Astrocyte (in vitro differentiated cells and primary cell): Measurements from ENCODE around the gene FOXC2. TPM values are rescaled to one million over a fixed set of nuclear protein-coding genes. Genes with fewer than 3 reads are reported as not detected.

Source experiments
- DNase-seq: peaks from one replicate; pipeline ENCODE4 v3.0.0-alpha.2; 2010; ENCODE audit warnings: low read depth
- FAIRE-seq: peaks from 2 replicates; lab custom pipeline; 2011; peaks lifted over from hg19 to GRCh38; lab: Jason Lieb, UNC
- H2AFZ ChIP-seq: 2 replicates; pipeline ENCODE4 v1.6.0; 2012; ENCODE audit warnings: low read depth, low read length, inconsistent platforms
- H3K27ac ChIP-seq: 2 replicates; pipeline ENCODE4 v1.5.1; 2011; ENCODE audit warnings: low read depth, low read length, inconsistent platforms
- H3K27me3 ChIP-seq: 2 replicates; pipeline ENCODE4 v1.6.0; 2011; ENCODE audit warnings: low read length, inconsistent platforms; ENCODE audit not compliant: insufficient read depth
- H3K36me3 ChIP-seq: 2 replicates; pipeline ENCODE4 v1.5.1; 2011; ENCODE audit warnings: low read length, inconsistent platforms; ENCODE audit not compliant: insufficient read depth
- H3K4me1 ChIP-seq: 2 replicates; pipeline ENCODE4 v1.5.1; 2011; ENCODE audit warnings: low read length, inconsistent platforms; ENCODE audit not compliant: insufficient read depth
- H3K4me2 ChIP-seq: 2 replicates; pipeline ENCODE4 v1.6.0; 2012; ENCODE audit warnings: low read length, inconsistent platforms
- H3K4me3 ChIP-seq: 2 replicates; pipeline ENCODE4 v1.5.1; 2011; ENCODE audit warnings: low read depth, mild to moderate bottlenecking, low read length, inconsistent platforms; ENCODE audit not compliant: insufficient read depth
- H3K79me2 ChIP-seq: 2 replicates; pipeline ENCODE4 v1.6.0; 2012; ENCODE audit warnings: mild to moderate bottlenecking, low read length, inconsistent platforms; ENCODE audit not compliant: insufficient read depth
- H3K9ac ChIP-seq: 2 replicates; pipeline ENCODE4 v1.6.0; 2012; ENCODE audit warnings: mild to moderate bottlenecking, low read length, inconsistent platforms
- H3K9me3 ChIP-seq: 2 replicates; pipeline ENCODE4 v1.5.1; 2012; ENCODE audit warnings: low read depth, mild to moderate bottlenecking, low read length, inconsistent platforms; ENCODE audit not compliant: insufficient read depth
- H4K20me1 ChIP-seq: 2 replicates; pipeline ENCODE4 v1.6.0; 2012; ENCODE audit warnings: low read length, inconsistent platforms; ENCODE audit not compliant: insufficient read depth
- H3K27ac Mint-ChIP-seq: one replicate; pipeline ENCODE4 v1.8.0; 2021; ENCODE audit warnings: mild to moderate bottlenecking, mixed read lengths; ENCODE audit not compliant: unreplicated experiment
- H3K27me3 Mint-ChIP-seq: one replicate; pipeline ENCODE4 v1.8.0; 2021; ENCODE audit warnings: low read depth, mixed read lengths; ENCODE audit not compliant: unreplicated experiment
- H3K36me3 Mint-ChIP-seq: one replicate; pipeline ENCODE4 v1.8.0; 2021; ENCODE audit warnings: low read depth, mixed read lengths; ENCODE audit not compliant: unreplicated experiment
- H3K4me1 Mint-ChIP-seq: one replicate; pipeline ENCODE4 v1.8.0; 2021; ENCODE audit warnings: low read depth, mixed read lengths; ENCODE audit not compliant: unreplicated experiment
- H3K4me3 Mint-ChIP-seq: one replicate; pipeline ENCODE4 v1.8.0; 2021; ENCODE audit warnings: mild to moderate bottlenecking, moderate library complexity, mixed read lengths; ENCODE audit not compliant: unreplicated experiment
- H3K9me3 Mint-ChIP-seq: one replicate; pipeline ENCODE4 v1.8.0; 2021; ENCODE audit warnings: mild to moderate bottlenecking, mixed read lengths; ENCODE audit not compliant: unreplicated experiment
- CTCF ChIP-seq: IDR thresholded peaks from 2 replicates; pipeline ENCODE4 v1.5.1; 2011; ENCODE audit warnings: low read depth, mild to moderate bottlenecking, inconsistent platforms, low read length, moderate library complexity; ENCODE audit not compliant: insufficient read depth
- EZH2 ChIP-seq: IDR thresholded peaks from 2 replicates; pipeline ENCODE4 v1.6.1; 2012; ENCODE audit warnings: mild to moderate bottlenecking, low read length, inconsistent platforms; ENCODE audit not compliant: insufficient read depth
- total RNA-seq: library from RNA; stranded (reverse); gene quantifications from 2 replicates; pipeline ENCODE4 v1.2.1, GENCODE V29; 2021

Gene FOXC2
- total RNA-seq, 1 donor from 2014 or later, result 15.8 TPM

DNA sequence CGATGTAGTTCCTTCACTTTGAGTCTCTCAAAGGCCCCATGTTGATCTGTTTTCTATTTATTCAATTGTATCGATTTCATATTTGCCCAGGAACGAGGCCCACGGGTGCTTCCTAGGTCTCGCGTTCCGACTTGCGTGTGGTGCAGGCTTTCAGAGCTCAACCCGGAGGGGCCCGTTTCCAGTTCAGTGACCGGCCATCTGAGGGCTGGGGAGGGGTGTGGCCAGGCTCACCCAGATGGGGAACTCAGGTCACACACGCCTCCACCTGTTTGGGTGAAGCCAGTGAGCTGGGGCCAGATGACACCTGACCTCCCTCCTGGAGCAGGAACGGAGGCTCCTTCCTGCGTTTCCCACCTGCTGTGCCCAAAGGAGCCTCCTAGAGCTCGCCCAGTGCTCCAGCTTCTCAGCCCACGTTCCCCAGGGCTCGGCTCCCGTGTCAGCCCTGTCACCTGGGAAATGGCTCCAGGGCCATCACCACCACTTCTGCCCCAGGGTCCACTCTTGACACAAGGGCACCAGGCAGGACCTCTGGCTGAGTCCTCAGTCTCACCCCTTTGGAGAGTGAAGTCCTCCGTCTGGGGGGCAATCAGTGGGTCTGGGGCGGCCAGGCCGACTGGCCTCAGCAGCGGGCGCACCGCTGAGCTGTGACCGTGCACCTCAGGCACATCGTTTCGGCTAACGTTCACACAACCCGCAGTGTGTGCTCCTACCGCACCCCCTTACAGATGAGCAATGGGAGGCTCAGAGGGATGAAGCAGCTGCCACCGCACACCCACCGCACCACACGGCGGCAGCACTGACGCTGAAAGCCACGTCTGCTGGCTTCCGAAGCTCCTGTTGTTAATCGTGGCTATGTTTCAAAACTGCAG is 38.3 kb upstream of the FOXC2 start:
- Histone ChIP-seq H2AFZ (no peak overlapping the region), H3K9ac (no peak overlapping the region), H3K27me3 (peaks cover 2% of the 10 kb centered on the region), H3K27ac (no peak overlapping the region), H4K20me1 (no peaks in the 10 kb centered on the region), H3K36me3 (no peaks in the 10 kb centered on the region), H3K79me2 (no peaks in the 10 kb centered on the region), H3K4me2 (no peak overlapping the region), H3K4me3 (no peak overlapping the region), H3K9me3 (no peaks in the 10 kb centered on the region), H3K4me1 (no peaks in the 10 kb centered on the region)
- H3K9me3 Mint-ChIP-seq, result no peaks in the 10 kb centered on the region
- FAIRE-seq, result no peak
- DNase-seq, result no peak
- peaks cover 19% of the 10 kb centered on the region for H3K27me3 Mint-ChIP-seq
- peaks cover 3% of the 10 kb centered on the region for H3K36me3 Mint-ChIP-seq
- no peak overlapping the region for H3K4me3 Mint-ChIP-seq
- no peaks in the 10 kb centered on the region for H3K4me1 Mint-ChIP-seq
- no peak overlapping the region for H3K27ac Mint-ChIP-seq
- TF ChIP-seq EZH2, result no peak

DNA sequence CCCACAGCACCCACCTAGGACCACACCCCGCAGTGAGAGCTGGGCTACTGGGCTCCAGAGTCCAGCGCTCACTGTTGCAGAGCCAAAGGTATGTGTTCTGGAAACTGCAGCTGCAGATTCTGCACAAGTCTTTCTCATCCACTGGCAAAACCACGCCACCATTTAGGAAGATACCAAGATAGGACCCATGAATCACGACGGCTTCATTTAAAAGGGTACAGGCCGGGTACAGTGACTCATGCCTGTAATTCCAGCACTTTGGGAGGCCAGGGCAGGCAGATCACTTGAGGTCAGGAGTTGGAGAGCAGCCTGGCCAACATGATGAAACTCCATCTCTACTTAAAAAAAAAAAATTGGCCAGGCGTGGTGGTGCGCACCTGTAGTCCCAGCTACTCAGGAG is 37.5 kb upstream of the FOXC2 start:
- Histone ChIP-seq H3K9ac (no peak overlapping the region), H3K79me2 (no peaks in the 10 kb centered on the region), H3K4me1 (no peaks in the 10 kb centered on the region), H3K9me3 (no peaks in the 10 kb centered on the region), H3K4me3 (no peak overlapping the region), H3K4me2 (no peak overlapping the region), H2AFZ (no peak overlapping the region), H3K27ac (no peak overlapping the region), H3K27me3 (peaks cover 2% of the 10 kb centered on the region), H3K36me3 (no peaks in the 10 kb centered on the region), H4K20me1 (no peaks in the 10 kb centered on the region)
- TF ChIP-seq CTCF, result no peak
- TF ChIP-seq EZH2, result no peak
- Mint-ChIP-seq H3K4me3 (no peak overlapping the region), H3K27ac (no peak overlapping the region), H3K27me3 (peaks cover 13% of the 10 kb centered on the region), H3K36me3 (peaks cover 3% of the 10 kb centered on the region), H3K9me3 (no peaks in the 10 kb centered on the region), H3K4me1 (no peaks in the 10 kb centered on the region)
- FAIRE-seq (no peak), DNase-seq (no peak)

DNA sequence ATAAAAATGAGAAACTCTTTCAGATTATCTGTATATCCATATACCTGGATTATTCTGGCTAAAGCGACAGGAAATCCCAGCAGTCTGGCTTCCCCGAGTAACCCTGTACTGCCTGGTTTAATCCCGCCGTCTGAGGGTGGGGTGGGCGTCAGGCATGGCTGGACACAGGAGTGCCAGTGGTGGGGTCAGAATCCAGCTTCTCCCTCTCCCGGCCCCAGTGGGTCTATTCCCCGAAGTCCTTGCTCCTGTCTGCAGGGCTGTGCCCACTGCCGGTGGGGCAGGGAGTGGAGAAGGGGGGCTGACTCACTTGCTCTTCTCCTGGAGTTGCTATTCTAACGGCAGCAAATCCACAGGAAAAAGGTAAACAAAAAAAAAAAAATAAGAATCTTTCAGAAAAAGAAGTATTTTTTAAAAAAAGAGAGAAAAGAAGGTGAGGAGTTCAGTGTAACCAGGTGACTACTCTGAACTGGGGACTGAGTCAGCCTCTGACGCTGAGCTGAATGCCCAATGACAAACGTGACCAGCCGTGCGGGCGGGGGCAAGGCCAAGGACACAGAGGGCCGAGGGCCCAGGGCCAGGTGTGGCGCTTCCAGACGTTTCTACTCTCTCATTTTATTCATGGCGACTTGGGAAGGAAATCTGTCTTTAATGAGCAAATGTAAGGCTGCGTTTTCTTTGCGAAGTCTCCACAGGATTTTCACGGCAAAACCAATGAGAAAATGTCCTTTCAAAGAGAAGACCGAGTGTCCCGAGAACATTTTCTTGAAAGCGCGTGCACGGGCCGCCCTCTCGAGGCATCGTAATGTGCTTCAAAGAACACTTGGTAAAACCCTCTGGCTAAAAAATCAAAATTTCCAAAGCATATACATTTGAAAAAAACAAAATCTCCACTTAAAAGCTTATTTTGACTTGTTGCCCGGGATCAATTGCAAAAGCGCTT is 36.1 kb upstream of the FOXC2 start:
- no peak overlapping the region for H2AFZ ChIP-seq
- H3K4me3 Mint-ChIP-seq, result no peak overlapping the region

More for the DNA sequence above, 36.1 kb upstream of the FOXC2 start:
- Mint-ChIP-seq H3K27ac (no peak overlapping the region), H3K4me1 (no peaks in the 10 kb centered on the region), H3K9me3 (no peaks in the 10 kb centered on the region), H3K36me3 (peaks cover 3% of the 10 kb centered on the region), H3K27me3 (peaks cover 6% of the 10 kb centered on the region)
- Histone ChIP-seq H3K36me3 (no peaks in the 10 kb centered on the region), H3K4me2 (no peak overlapping the region), H3K79me2 (no peaks in the 10 kb centered on the region), H3K27me3 (no peaks in the 10 kb centered on the region), H3K4me1 (no peaks in the 10 kb centered on the region), H3K4me3 (no peak overlapping the region), H4K20me1 (no peaks in the 10 kb centered on the region), H3K9ac (no peak overlapping the region), H3K9me3 (no peaks in the 10 kb centered on the region), H3K27ac (no peak overlapping the region)
- TF ChIP-seq CTCF, result no peak
- no peak for TF ChIP-seq EZH2
- FAIRE-seq, result no peak
- no peak for DNase-seq
